Keratinocyte (primary cell): Measurements from ENCODE around the gene SLN. TPM values are rescaled to one million over a fixed set of nuclear protein-coding genes. Genes with fewer than 3 reads are reported as not detected.

Experiments used
- DNase-seq: peaks from one replicate; pipeline ENCODE4 v3.0.0-alpha.2; 2011; ENCODE audit warnings: low read depth, missing footprints, low spot score
- FAIRE-seq: peaks from 2 replicates; lab custom pipeline; 2011; peaks lifted over from hg19 to GRCh38; lab: Jason Lieb, UNC
- H2AFZ ChIP-seq: 2 replicates; pipeline ENCODE4 v1.6.0; 2012; ENCODE audit warnings: low read length, control low read depth, inconsistent platforms; ENCODE audit not compliant: control insufficient read depth
- H3K27ac ChIP-seq: 2 replicates; pipeline ENCODE4 v1.5.1; 2011; ENCODE audit warnings: low read length; ENCODE audit not compliant: control insufficient read depth, insufficient read depth
- H3K27me3 ChIP-seq: 3 replicates; pipeline ENCODE4 v1.6.0; 2011; ENCODE audit warnings: low read length; ENCODE audit not compliant: control insufficient read depth, insufficient read depth; ENCODE audit errors: extremely low read depth
- H3K36me3 ChIP-seq, 2 experiments: 2 replicates in 1 of 2; 3 replicates in 1 of 2; pipeline ENCODE4 v1.5.1; 2011; ENCODE audit warnings: low read length in 2 of 2, mild to moderate bottlenecking in 1 of 2; ENCODE audit not compliant: control insufficient read depth in 2 of 2, insufficient read depth in 2 of 2; ENCODE audit errors: extremely low read depth in 1 of 2
- H3K4me1 ChIP-seq: 3 replicates; pipeline ENCODE4 v1.5.1; 2011; ENCODE audit warnings: low read length; ENCODE audit not compliant: control insufficient read depth, insufficient read depth; ENCODE audit errors: extremely low read depth
- H3K4me2 ChIP-seq: 3 replicates; pipeline ENCODE4 v1.6.0; 2011; ENCODE audit warnings: low read depth, low read length; ENCODE audit not compliant: control insufficient read depth, insufficient read depth; ENCODE audit errors: extremely low read depth
- H3K4me3 ChIP-seq, 3 experiments: fragments of 200-600 bp in 1 of 3; sonication (generic) in 1 of 3; 2 replicates in 2 of 3; 3 replicates in 1 of 3; pipeline ENCODE4 v1.5.1; 2011 to 2016; ENCODE audit warnings: low read length in 3 of 3, mild to moderate bottlenecking in 3 of 3, control low read depth in 2 of 3, inconsistent platforms in 1 of 3, low read depth in 1 of 3, mixed read lengths in 1 of 3, mixed run types in 1 of 3, moderate library complexity in 1 of 3; ENCODE audit not compliant: control insufficient read depth in 2 of 3, insufficient read depth in 2 of 3; ENCODE audit errors: extremely low read depth in 1 of 3
- H3K79me2 ChIP-seq: 2 replicates; pipeline ENCODE4 v1.6.0; 2012; ENCODE audit warnings: low read length; ENCODE audit not compliant: control insufficient read depth, insufficient read depth
- H3K9ac ChIP-seq: 3 replicates; pipeline ENCODE4 v1.6.0; 2011; ENCODE audit warnings: low read length; ENCODE audit not compliant: control insufficient read depth, insufficient read depth; ENCODE audit errors: extremely low read depth
- H3K9me1 ChIP-seq: 3 replicates; pipeline ENCODE4 v1.6.0; 2011; ENCODE audit warnings: low read length; ENCODE audit not compliant: control insufficient read depth, insufficient read depth; ENCODE audit errors: extremely low read depth
- H3K9me3 ChIP-seq: 2 replicates; pipeline ENCODE4 v1.5.1; 2012; ENCODE audit warnings: low read depth, low read length; ENCODE audit not compliant: control insufficient read depth
- H4K20me1 ChIP-seq: 3 replicates; pipeline ENCODE4 v1.6.0; 2011; ENCODE audit warnings: low read length; ENCODE audit not compliant: control insufficient read depth, insufficient read depth; ENCODE audit errors: extremely low read depth
- CTCF ChIP-seq, 3 experiments: IDR thresholded peaks in 1 of 3; conservative IDR thresholded peaks in 1 of 3; optimal IDR thresholded peaks in 1 of 3; 2 replicates in 2 of 3; 3 replicates in 1 of 3; pipeline versions ENCODE3 to v1.5.1; 2011; ENCODE audit warnings: low read length in 3 of 3, mild to moderate bottlenecking in 3 of 3, moderate library complexity in 2 of 3, control low read depth in 1 of 3, inconsistent platforms in 1 of 3; ENCODE audit not compliant: insufficient read depth in 2 of 3; ENCODE audit errors: extremely low read depth in 1 of 3
- EZH2 ChIP-seq: IDR thresholded peaks from one replicate; pipeline ENCODE4 v1.6.1; 2012; ENCODE audit warnings: inconsistent platforms, mild to moderate bottlenecking, low read length, moderate library complexity
- dilution Hi-C: fragments of 300-500 bp; cut with MboI; formaldehyde crosslinking; loops from one replicate; pipeline ENCODE4 v1.7.0; 2020; ENCODE audit warnings: low sequenced_read_pairs; ENCODE audit not compliant: extremely low pct_ligation_motif_present
- polyA plus RNA-seq, 5 experiments: library from polyadenylated mRNA; depleted of rRNA in 3 of 5; stranded (reverse) in 3 of 5; stranded (forward) in 1 of 5; unstranded in 1 of 5; fragments of >200 nt; gene quantifications; 1 replicate in 1 of 5; 2 replicates in 3 of 5; 3 replicates in 1 of 5; pipeline versions ENCODE4 v1.2.1 to v1.2.3, GENCODE V29; 2011 to 2012; ENCODE audit warnings: missing spikeins in 2 of 5, low read depth in 1 of 5, low replicate concordance in 1 of 5

Gene SLN
- polyA plus RNA-seq, 1 donor (not counting 4 experiments of a cell fraction or from before 2014, with no cell fraction given), result 0.12 TPM

- no peaks in the 10 kb centered on the region for H3K36me3 ChIP-seq
- H3K27ac ChIP-seq, result no peak overlapping the region
- H3K27me3 ChIP-seq, result no peaks in the 10 kb centered on the region
- DNase-seq (no peak), FAIRE-seq (no peak)
- H2AFZ ChIP-seq, result no peak overlapping the region
- dilution Hi-C loops, result no loop called here
- H3K4me3 ChIP-seq, result no peak overlapping the region
- no peaks in the 10 kb centered on the region for H4K20me1 ChIP-seq
- H3K4me2 ChIP-seq, result no peak overlapping the region
- no peaks in the 10 kb centered on the region for H3K4me1 ChIP-seq
- H3K9me1 ChIP-seq, result no peaks in the 10 kb centered on the region
- no peaks in the 10 kb centered on the region for H3K9me3 ChIP-seq
- H3K9ac ChIP-seq, result no peak overlapping the region
- TF ChIP-seq CTCF (optimal IDR thresholded peaks at IDR 0.05 in 1 of 3, IDR thresholded peaks at IDR 0.05 in 1 of 3, conservative IDR thresholded peaks at IDR 0.05 in 1 of 3; ENCODE audit: extremely low read depth in 1 of 3, insufficient read depth in 2 of 3, low read length in 3 of 3) (no peak), EZH2 (no peak)
- no peaks in the 10 kb centered on the region for H3K79me2 ChIP-seq
These were observed 39.2 kb upstream of the SLN start for GRCh38 chr11:107751082-107751481.

GRCh38 chr11:107750313-107750712 lies 38.5 kb upstream of the SLN start:
- TF ChIP-seq EZH2, result no peak
- no peak for TF ChIP-seq CTCF (optimal IDR thresholded peaks at IDR 0.05 in 1 of 3, IDR thresholded peaks at IDR 0.05 in 1 of 3, conservative IDR thresholded peaks at IDR 0.05 in 1 of 3; ENCODE audit: extremely low read depth in 1 of 3, insufficient read depth in 2 of 3, low read length in 3 of 3)
- no peak overlapping the region for H3K4me2 ChIP-seq
- no peak for FAIRE-seq

More at GRCh38 chr11:107750313-107750712, 38.5 kb upstream of the SLN start:
- Histone ChIP-seq H3K36me3 (no peaks in the 10 kb centered on the region), H3K4me1 (no peaks in the 10 kb centered on the region), H3K27ac (no peak overlapping the region), H3K27me3 (no peaks in the 10 kb centered on the region), H3K9ac (no peak overlapping the region), H3K9me1 (no peaks in the 10 kb centered on the region), H2AFZ (no peak overlapping the region), H3K4me3 (no peak overlapping the region), H4K20me1 (no peaks in the 10 kb centered on the region), H3K79me2 (no peaks in the 10 kb centered on the region), H3K9me3 (no peaks in the 10 kb centered on the region)
- dilution Hi-C loops, result no loop called here
- DNase-seq, result no peak
